ENCODE data around the gene ACSL5.

The ACSL5 gene

DNA sequence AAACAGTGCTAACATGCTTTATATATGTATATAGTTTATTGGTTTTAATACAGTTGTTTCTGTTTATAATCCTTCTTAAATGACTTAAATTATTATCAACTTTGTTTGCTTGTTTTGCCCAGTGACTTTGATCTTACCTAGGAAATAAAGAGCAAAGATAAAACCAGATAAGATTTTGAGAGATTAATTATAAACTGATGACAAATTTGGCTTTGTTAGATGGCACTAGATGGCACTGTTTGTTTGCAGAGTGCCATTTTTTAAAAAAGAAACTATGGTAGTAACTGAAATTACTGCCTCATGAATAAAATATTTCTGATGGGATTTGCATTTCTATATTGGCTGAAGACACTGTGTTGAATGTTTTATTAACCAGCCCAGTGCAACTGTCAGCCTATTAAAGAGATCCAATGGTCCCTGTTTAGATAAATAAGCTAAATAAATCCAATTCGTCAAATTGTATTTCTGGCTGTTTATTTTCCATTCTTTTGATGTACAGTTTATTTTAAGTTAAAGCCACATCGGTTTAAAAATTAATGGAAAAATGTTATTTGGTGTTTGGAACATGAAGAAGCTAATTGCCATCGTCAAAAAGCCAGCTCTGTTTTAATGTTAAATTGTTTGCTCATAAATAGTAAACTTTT lies 101.8 kb downstream of the ACSL5 start:
- DNase-seq (ENCODE audit: low read depth): no peak
- H3K4me3 ChIP-seq (ENCODE audit: low read depth, low read length): no peak overlapping the region
- TF ChIP-seq, protein P1, sequence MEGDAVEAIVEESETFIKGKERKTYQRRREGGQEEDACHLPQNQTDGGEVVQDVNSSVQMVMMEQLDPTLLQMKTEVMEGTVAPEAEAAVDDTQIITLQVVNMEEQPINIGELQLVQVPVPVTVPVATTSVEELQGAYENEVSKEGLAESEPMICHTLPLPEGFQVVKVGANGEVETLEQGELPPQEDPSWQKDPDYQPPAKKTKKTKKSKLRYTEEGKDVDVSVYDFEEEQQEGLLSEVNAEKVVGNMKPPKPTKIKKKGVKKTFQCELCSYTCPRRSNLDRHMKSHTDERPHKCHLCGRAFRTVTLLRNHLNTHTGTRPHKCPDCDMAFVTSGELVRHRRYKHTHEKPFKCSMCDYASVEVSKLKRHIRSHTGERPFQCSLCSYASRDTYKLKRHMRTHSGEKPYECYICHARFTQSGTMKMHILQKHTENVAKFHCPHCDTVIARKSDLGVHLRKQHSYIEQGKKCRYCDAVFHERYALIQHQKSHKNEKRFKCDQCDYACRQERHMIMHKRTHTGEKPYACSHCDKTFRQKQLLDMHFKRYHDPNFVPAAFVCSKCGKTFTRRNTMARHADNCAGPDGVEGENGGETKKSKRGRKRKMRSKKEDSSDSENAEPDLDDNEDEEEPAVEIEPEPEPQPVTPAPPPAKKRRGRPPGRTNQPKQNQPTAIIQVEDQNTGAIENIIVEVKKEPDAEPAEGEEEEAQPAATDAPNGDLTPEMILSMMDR (IDR thresholded peaks at IDR 0.05; ENCODE audit: control insufficient read depth, extremely low read depth, insufficient read depth): peak; percentile 54

Measured in LNCaP clone FGC (cell line).